ENCODE data around the gene PWWP2B.

The PWWP2B gene

DNA sequence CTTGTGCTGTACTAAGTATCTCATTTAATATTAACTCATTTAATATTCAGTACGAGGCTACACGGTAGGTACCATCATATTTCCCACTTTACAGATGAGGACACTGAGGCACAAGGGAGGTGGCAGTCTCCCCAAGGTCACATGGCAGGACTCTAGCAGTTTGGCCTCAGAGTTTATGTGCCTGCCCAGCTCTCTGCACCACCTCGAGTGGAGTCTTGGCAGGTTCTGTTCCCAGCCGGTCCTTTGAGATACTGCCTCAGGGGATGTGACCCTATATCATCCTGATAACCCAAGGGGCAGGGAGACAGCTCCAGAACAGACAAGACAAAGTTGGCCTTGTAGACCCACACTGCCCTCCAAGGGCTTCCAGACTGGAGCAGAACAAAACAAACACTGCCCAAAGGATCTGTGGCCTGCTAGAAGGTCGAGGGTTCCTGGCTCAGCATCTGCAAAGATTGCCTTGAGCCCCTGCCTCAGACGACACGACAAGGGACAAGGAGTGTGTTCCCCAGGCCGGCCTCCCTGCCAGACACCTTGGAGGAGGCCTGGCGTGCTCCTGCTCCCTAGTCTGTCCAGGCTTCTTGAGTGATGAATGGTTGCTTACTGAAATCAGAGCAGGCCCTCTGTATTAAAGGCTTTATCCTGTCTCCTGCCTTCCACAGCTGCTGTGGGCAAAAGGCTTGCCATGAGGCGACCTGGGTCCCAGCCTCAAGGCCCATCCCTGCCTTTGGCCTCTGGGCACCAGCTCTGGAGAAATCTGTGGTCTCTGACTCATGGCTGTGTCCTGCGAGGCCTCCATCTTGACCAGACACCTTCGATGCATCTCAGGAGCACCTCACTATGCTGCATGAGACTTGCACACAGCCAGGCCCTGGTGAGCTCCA lies 3.9 kb upstream of the PWWP2B start:
- WGBS, 2 experiments: 93% methylated on average over 12 of the region's 12 CpGs
- Histone ChIP-seq H3K36me3 (ENCODE audit: control insufficient read depth, insufficient read depth, low read length) (no peaks in the 10 kb centered on the region), H3K4me3 (ENCODE audit: insufficient read depth, low read depth, low read length) (no peak overlapping the region), H3K27ac (ENCODE audit: insufficient read depth, low read depth, low read length, poor library complexity, severe bottlenecking) (no peak overlapping the region), H3K27me3 (ENCODE audit: control insufficient read depth, insufficient read depth, low read length, poor library complexity, severe bottlenecking) (peaks cover 33% of the 10 kb centered on the region), H3K4me1 (ENCODE audit: control insufficient read depth, insufficient read depth, low read length) (peaks cover 6% of the 10 kb centered on the region), H3K9me3 (ENCODE audit: control insufficient read depth, low read length) (no peaks in the 10 kb centered on the region)

DNA sequence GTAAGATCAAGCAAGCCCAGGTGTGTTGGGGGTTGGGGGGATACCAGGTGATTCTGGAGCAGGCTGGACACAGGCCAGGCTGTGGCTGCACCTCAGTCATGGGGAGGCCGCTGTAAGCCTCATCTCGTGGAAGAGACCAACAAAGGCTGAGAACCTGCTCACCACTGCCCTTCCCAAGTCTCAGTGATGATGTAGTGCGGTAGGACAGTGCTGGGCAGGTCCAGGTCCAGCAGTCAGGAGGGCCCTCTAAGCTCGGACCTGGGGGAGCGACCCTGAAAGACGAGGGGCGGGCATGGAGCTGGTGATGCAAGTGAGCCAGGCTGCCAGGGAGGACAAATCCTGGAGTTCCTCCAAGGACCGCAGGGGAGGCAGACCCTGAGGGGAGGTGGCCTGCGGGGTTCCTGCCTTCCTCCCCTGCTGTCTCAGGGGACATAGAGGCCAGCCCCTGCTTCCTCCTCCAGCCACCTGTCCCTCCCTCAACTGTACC lies 3.3 kb upstream of the PWWP2B start:
- no peaks in the 10 kb centered on the region for H3K36me3 ChIP-seq (ENCODE audit: control insufficient read depth, insufficient read depth, low read length)
- no peak overlapping the region for H3K4me3 ChIP-seq (ENCODE audit: insufficient read depth, low read depth, low read length)
- 94 to 95% methylated on average over 9 of the region's 9 CpGs for WGBS, 2 experiments
- no peaks in the 10 kb centered on the region for H3K9me3 ChIP-seq (ENCODE audit: control insufficient read depth, low read length)
- no peak overlapping the region for H3K27ac ChIP-seq (ENCODE audit: insufficient read depth, low read depth, low read length, poor library complexity, severe bottlenecking)
- peaks cover 9% of the 10 kb centered on the region for H3K4me1 ChIP-seq (ENCODE audit: control insufficient read depth, insufficient read depth, low read length)
- peaks cover 40% of the 10 kb centered on the region for H3K27me3 ChIP-seq (ENCODE audit: control insufficient read depth, insufficient read depth, low read length, poor library complexity, severe bottlenecking)

DNA sequence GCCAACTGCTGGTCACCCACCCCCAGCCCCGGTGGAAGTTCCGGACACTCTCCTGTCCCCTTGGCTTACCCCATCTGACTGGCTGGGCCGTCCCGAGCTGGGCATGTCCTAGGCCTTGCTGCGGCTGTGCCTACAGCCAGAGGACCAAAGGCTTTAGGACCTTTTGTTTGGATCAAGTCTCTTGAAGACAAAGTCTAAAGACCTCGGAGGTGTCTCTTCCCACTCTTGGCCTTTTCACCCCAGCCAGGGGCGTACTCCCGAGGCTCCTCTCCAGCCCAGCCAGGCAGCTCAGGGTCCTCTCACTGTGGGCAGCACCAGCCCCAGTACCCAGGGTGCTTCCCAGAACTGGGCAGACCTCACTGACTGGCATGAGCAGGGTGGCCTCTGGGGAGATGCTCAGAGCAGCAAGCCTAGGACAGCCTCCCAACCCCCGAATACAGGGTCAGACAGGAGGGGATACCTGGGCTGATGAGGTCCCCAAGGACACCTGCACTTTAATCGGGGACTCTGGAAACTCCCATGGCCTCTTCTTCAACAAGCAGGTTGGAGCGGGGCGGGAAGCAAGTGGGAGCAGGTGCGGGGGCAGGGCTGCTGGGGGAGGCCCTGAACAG lies 2.7 kb upstream of the PWWP2B start:
- H3K4me1 ChIP-seq (ENCODE audit: control insufficient read depth, insufficient read depth, low read length): peaks cover 9% of the 10 kb centered on the region
- no peak overlapping the region for H3K4me3 ChIP-seq (ENCODE audit: insufficient read depth, low read depth, low read length)
- H3K27ac ChIP-seq (ENCODE audit: insufficient read depth, low read depth, low read length, poor library complexity, severe bottlenecking): no peak overlapping the region
- H3K36me3 ChIP-seq (ENCODE audit: control insufficient read depth, insufficient read depth, low read length): no peaks in the 10 kb centered on the region
- no peaks in the 10 kb centered on the region for H3K9me3 ChIP-seq (ENCODE audit: control insufficient read depth, low read length)
- WGBS, 2 experiments: 91 to 94% methylated on average over 13 of the region's 13 CpGs
- H3K27me3 ChIP-seq (ENCODE audit: control insufficient read depth, insufficient read depth, low read length, poor library complexity, severe bottlenecking): peaks cover 40% of the 10 kb centered on the region

- H3K27ac ChIP-seq (ENCODE audit: insufficient read depth, low read depth, low read length, poor library complexity, severe bottlenecking): no peak overlapping the region
- 84 to 87% methylated on average over 12 of the region's 12 CpGs for WGBS, 2 experiments
- H3K27me3 ChIP-seq (ENCODE audit: control insufficient read depth, insufficient read depth, low read length, poor library complexity, severe bottlenecking): peaks cover 40% of the 10 kb centered on the region
- H3K9me3 ChIP-seq (ENCODE audit: control insufficient read depth, low read length): no peaks in the 10 kb centered on the region
- no peak overlapping the region for H3K4me3 ChIP-seq (ENCODE audit: insufficient read depth, low read depth, low read length)
- H3K4me1 ChIP-seq (ENCODE audit: control insufficient read depth, insufficient read depth, low read length): peaks cover 9% of the 10 kb centered on the region
- no peaks in the 10 kb centered on the region for H3K36me3 ChIP-seq (ENCODE audit: control insufficient read depth, insufficient read depth, low read length)
These were observed 1.9 kb upstream of the PWWP2B start for GRCh38 chr10:132394936-132395703.

- Histone ChIP-seq H3K9me3 (ENCODE audit: control insufficient read depth, low read length) (no peaks in the 10 kb centered on the region), H3K4me1 (ENCODE audit: control insufficient read depth, insufficient read depth, low read length) (peaks cover 9% of the 10 kb centered on the region), H3K27ac (ENCODE audit: insufficient read depth, low read depth, low read length, poor library complexity, severe bottlenecking) (no peak overlapping the region), H3K27me3 (ENCODE audit: control insufficient read depth, insufficient read depth, low read length, poor library complexity, severe bottlenecking) (peaks cover 40% of the 10 kb centered on the region), H3K36me3 (ENCODE audit: control insufficient read depth, insufficient read depth, low read length) (no peaks in the 10 kb centered on the region), H3K4me3 (ENCODE audit: insufficient read depth, low read depth, low read length) (peak overlapping the region; percentile 34)
- 8 to 9% methylated on average over 71 of the region's 71 CpGs for whole genome bisulfite sequencing, 2 experiments
These were observed 1.1 kb upstream of the PWWP2B start for GRCh38 chr10:132395704-132396493.

GRCh38 chr10:132396494-132397035 lies 435 bp upstream of the PWWP2B start:
- no peaks in the 10 kb centered on the region for H3K9me3 ChIP-seq (ENCODE audit: control insufficient read depth, low read length)
- H3K36me3 ChIP-seq (ENCODE audit: control insufficient read depth, insufficient read depth, low read length): no peaks in the 10 kb centered on the region
- no peak overlapping the region for H3K27ac ChIP-seq (ENCODE audit: insufficient read depth, low read depth, low read length, poor library complexity, severe bottlenecking)
- H3K4me3 ChIP-seq (ENCODE audit: insufficient read depth, low read depth, low read length): peak overlapping the region; percentile 34
- H3K27me3 ChIP-seq (ENCODE audit: control insufficient read depth, insufficient read depth, low read length, poor library complexity, severe bottlenecking): peaks cover 40% of the 10 kb centered on the region
- 0 to 1% methylated on average over 80 of the region's 80 CpGs for WGBS, 2 experiments
- peaks cover 9% of the 10 kb centered on the region for H3K4me1 ChIP-seq (ENCODE audit: control insufficient read depth, insufficient read depth, low read length)

- WGBS, 2 experiments: 45 to 46% methylated on average over 40 of the region's 40 CpGs
- Histone ChIP-seq H3K4me1 (ENCODE audit: control insufficient read depth, insufficient read depth, low read length) (peaks cover 9% of the 10 kb centered on the region), H3K4me3 (ENCODE audit: insufficient read depth, low read depth, low read length) (peak overlapping the region; percentile 46), H3K27me3 (ENCODE audit: control insufficient read depth, insufficient read depth, low read length, poor library complexity, severe bottlenecking) (peaks cover 40% of the 10 kb centered on the region), H3K27ac (ENCODE audit: insufficient read depth, low read depth, low read length, poor library complexity, severe bottlenecking) (no peak overlapping the region), H3K9me3 (ENCODE audit: control insufficient read depth, low read length) (no peaks in the 10 kb centered on the region), H3K36me3 (ENCODE audit: control insufficient read depth, insufficient read depth, low read length) (no peaks in the 10 kb centered on the region)
These were observed 918 bp downstream of the PWWP2B start for GRCh38 chr10:132397671-132398565.

- Histone ChIP-seq H3K4me1 (ENCODE audit: control insufficient read depth, insufficient read depth, low read length) (peaks cover 9% of the 10 kb centered on the region), H3K9me3 (ENCODE audit: control insufficient read depth, low read length) (no peaks in the 10 kb centered on the region), H3K4me3 (ENCODE audit: insufficient read depth, low read depth, low read length) (no peak overlapping the region), H3K27ac (ENCODE audit: insufficient read depth, low read depth, low read length, poor library complexity, severe bottlenecking) (no peak overlapping the region), H3K36me3 (ENCODE audit: control insufficient read depth, insufficient read depth, low read length) (no peaks in the 10 kb centered on the region), H3K27me3 (ENCODE audit: control insufficient read depth, insufficient read depth, low read length, poor library complexity, severe bottlenecking) (peaks cover 40% of the 10 kb centered on the region)
- WGBS, 2 experiments: 89 to 90% methylated on average over 13 of the region's 13 CpGs
These were observed 1.6 kb downstream of the PWWP2B start for GRCh38 chr10:132398566-132398991.

Measured in ectodermal cell (in vitro differentiated cells).